HL-60/S4 treated with retinoic acid at 250 ng/mL for 4 days and 3 days (cell line): Measurements from ENCODE around the gene LORICRIN.

Experiments
- in situ Hi-C: fragments of 300-500 bp; cut with MboI; formaldehyde crosslinking; loops from 2 replicates; pipeline ENCODE4 v1.7.0; 2022; ENCODE audit warnings: low sequenced_read_pairs

LORICRIN gene

DNA sequence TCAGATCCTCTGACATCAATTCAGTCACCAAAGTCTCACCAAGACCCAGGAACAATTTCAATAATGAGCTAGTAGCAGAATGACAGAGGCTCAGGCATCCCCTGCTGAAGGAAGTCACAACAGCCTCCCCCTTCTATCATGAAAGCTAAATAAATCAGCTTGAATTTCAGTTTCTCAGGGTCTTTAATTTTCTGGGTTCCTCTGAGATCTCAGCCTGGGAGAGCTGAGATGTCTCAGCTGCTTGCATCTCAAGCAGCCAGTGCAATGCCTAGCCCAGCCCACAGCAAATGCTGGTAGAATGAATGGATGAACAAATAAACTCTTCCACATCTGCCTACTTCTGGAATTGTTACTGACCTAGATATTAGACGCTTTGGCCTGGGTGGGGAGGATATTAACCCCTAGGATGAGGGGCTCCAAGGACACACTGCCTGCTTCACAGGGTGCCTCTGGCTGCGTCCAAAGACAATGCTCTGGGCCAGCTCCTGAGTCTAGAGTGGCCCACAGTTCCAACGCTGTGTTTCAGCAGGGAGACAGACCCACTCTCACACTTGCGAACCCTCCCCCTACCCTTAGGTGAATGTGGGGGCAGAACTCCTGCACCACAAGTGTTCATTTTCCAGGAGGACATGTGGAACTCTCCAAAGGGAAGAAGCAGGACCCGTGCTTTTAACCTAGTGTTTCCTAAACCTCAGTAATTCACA, 11.2 kb upstream of the LORICRIN start:
- in situ Hi-C loops, result no loop called here

- in situ Hi-C loops, result no loop called here
Measured at GRCh38 chr1:153250166-153250565, 9.3 kb upstream of the LORICRIN start.

GRCh38 chr1:153251087-153251486, 8.4 kb upstream of the LORICRIN start:
- in situ Hi-C loops, result no loop called here

GRCh38 chr1:153251562-153251961, 7.9 kb upstream of the LORICRIN start:
- in situ Hi-C loops, result no loop called here

GRCh38 chr1:153251988-153252387, 7.5 kb upstream of the LORICRIN start:
- in situ Hi-C loops, result no loop called here

GRCh38 chr1:153253076-153253475, 6.4 kb upstream of the LORICRIN start:
- in situ Hi-C loops, result no loop called here

DNA sequence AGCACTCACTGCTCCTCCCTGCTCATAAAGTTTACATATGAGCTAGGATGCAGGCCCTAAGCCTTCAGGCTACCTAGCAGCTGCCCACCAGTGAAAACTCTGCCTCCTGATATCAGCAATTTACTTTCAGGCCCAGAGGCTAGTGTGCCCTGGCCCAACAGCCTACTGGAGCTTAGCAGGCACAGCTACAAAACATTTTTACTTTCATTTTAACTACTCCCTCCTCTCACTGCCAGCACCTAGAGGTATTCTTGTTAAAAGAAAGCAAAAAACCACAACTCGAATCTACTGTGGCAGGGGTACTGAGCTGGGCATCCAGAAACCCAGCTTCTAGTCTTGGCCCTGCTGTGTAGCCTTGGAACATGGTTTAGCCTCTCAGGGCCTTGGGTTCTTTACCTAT, 5.8 kb upstream of the LORICRIN start:
- in situ Hi-C loops, result no loop called here

- in situ Hi-C loops, result no loop called here
Measured at GRCh38 chr1:153260585-153261280, 1.2 kb downstream of the LORICRIN start.

DNA sequence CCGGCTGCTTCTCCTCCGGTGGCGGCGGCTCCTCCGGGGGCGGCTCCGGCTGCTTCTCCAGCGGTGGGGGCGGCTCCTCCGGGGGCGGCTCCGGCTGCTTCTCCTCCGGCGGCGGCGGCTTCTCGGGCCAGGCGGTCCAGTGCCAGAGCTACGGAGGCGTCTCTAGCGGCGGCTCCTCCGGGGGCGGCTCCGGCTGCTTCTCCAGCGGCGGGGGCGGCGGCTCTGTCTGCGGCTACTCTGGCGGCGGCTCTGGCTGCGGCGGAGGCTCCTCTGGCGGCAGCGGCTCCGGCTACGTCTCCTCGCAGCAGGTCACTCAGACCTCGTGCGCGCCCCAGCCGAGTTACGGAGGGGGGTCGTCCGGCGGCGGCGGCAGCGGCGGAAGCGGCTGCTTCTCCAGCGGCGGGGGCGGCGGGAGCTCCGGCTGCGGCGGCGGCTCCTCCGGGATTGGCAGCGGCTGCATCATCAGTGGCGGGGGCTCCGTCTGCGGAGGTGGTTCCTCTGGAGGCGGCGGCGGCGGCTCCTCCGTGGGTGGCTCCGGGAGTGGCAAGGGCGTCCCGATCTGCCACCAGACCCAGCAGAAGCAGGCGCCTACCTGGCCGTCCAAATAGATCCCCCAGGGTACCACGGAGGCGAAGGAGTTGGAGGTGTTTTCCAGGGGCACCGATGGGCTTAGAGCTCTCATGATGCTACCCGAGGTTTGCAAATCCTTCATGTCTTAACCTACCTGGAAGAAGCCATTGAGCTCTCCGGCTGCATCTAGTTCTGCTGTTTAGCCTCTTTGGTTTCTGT, 2.0 kb downstream of the LORICRIN start:
- in situ Hi-C loops, result no loop called here

- in situ Hi-C loops, result no loop called here
Measured at GRCh38 chr1:153262070-153262366, 2.5 kb downstream of the LORICRIN start.

DNA sequence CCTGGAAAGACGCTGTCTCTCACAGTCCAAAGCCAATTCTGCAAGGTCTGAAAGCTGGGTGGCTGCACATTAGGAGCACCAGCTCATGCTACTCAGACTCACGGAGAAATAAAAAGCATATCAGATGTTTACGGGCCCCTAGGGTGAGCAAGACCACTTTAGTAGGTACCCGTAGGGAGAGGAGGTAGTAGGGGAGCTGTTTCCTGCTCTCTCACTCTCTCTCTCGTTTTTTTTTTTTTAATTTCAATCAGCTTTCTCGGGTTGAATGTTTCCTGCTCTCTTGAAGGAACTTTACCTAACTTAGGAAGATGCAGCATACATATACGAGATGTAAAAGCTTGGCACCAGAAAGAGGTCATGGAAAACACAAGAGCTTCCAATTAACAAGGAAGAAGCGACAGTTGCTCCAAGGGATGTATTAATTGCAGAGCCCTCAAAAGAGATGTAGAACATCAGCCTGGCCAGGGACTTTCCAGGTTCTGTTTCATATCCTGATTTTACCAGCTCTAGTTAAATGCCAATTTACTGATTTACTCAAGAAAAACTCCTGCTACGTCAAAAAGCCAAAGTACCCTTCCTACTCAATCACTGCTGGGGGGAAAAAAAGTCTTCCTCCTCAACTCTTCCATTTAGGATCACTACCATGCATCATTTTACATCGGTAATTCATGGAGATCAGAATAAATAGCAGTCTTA, 3.1 kb downstream of the LORICRIN start:
- in situ Hi-C loops, result no loop called here

GRCh38 chr1:153265457-153265856, 6.0 kb downstream of the LORICRIN start:
- in situ Hi-C loops, result no loop called here

- in situ Hi-C loops, result no loop called here
Measured at GRCh38 chr1:153271711-153272110, 12.2 kb downstream of the LORICRIN start.

DNA sequence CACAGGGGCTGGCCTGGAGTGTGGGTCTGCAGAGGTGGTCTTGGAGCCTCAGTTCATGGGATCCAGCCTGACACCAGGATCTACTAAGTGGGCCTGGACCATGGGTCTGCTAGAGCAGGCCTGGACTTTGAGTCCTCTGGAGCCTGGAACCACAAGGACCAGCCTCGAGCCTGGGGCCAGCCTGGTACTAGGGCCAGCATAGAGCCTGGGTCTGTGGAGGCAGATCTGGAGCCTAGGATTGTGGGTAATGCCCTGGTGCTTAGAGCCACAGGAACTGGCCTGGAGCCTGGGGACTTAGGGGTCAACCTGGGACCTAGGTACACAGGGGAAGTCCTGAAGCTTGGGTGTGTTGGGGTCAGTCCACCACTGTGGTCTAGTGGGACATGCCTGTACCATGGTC, 12.7 kb downstream of the LORICRIN start:
- in situ Hi-C loops, result no loop called here

DNA sequence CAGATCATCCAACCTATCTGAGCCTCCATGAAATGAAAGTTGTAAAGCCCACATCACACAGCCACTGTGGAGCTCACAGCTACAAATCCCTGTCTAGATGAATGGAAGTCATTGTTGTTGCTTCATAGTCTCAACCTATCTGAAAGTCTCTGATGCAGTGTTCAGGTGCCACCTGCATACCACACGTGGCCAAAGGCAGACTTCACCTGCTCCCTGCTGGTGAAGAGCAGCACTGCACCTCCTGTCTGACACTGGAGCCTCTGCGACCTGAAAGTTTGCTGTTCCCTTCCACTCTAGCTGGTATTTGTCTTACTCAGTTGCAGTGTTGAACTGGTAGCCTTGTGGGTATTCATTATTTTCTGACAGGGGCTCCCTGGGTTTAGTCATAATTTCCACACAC, 18.4 kb downstream of the LORICRIN start:
- in situ Hi-C loops, result no loop called here

DNA sequence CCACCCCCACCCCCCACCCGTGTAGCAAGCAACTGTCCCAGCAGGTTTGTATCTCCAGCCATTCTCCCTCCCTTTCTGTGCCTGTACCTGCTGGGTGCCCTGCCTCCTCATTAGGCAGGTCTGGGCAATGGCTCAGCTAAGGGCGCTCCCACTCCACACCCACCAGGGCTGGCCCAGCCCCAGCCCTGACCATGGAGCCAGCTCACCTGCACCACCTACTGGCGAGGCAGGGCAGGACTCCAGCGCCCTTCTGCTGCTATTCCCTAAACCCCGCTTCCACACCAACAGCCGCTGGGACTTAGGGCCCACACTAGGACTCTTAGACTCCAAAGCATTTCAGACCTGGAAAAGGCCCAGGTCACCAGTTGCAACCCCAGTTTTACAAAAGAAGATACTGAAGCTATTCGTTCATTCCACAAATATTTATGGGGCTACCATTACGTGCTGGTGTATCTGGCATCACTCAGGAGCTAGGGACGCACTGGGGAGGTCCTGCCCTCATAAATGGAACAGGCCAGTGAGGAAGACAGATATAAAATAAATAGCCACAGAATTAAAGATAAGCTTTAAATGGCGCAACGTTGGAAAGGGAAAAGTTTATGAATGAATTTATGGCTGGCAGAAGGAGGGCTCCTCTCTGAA, 29.3 kb downstream of the LORICRIN start:
- in situ Hi-C loops, result no loop called here

DNA sequence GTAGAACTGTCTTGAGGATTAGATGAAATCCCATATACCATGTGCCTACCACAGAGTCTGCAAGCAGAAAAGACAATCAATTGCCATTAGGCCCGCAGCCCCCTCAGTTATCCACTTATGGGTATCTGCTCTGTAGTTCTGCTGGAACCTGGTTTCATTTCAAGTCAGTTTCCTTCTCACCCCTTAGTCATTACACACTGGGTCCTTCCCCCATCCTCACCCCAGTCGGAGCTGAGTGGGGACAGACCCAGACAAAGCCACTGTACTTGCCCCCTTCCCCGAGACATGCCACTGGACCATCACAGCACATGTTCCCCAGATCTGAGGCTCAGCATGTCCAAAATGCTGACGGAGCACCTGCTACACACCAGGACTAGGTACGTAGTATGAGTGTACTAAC, 32.0 kb downstream of the LORICRIN start:
- in situ Hi-C loops, result no loop called here

GRCh38 chr1:153292185-153292584, 32.7 kb downstream of the LORICRIN start:
- in situ Hi-C loops, result no loop called here

GRCh38 chr1:153292740-153293479, 33.4 kb downstream of the LORICRIN start:
- in situ Hi-C loops, result no loop called here

GRCh38 chr1:153293480-153293775, 33.9 kb downstream of the LORICRIN start:
- in situ Hi-C loops, result no loop called here
